Stimulated activated CD8-positive, alpha-beta memory T cell treated with anti-CD3 and anti-CD28 coated beads, Interleukin-12 subunit alpha, Interleukin-12 subunit beta, amount 100 ng/mL, for 24 hours (primary cell): Measurements from ENCODE around the gene RNF6.
A peak's percentile ranks its signal among the peaks of the same experiment; 100 is the strongest.
"Not testable (repeated sequence)": the region's sequence is repeated elsewhere in the genome, so short reads cannot be mapped to it uniquely, and the experiment has no call there.

Experiments used
- DNase-seq: peaks from one replicate; pipeline ENCODE4 v3.0.0-alpha.2; 2020; ENCODE audit errors: extremely low read depth

RNF6 gene

DNA sequence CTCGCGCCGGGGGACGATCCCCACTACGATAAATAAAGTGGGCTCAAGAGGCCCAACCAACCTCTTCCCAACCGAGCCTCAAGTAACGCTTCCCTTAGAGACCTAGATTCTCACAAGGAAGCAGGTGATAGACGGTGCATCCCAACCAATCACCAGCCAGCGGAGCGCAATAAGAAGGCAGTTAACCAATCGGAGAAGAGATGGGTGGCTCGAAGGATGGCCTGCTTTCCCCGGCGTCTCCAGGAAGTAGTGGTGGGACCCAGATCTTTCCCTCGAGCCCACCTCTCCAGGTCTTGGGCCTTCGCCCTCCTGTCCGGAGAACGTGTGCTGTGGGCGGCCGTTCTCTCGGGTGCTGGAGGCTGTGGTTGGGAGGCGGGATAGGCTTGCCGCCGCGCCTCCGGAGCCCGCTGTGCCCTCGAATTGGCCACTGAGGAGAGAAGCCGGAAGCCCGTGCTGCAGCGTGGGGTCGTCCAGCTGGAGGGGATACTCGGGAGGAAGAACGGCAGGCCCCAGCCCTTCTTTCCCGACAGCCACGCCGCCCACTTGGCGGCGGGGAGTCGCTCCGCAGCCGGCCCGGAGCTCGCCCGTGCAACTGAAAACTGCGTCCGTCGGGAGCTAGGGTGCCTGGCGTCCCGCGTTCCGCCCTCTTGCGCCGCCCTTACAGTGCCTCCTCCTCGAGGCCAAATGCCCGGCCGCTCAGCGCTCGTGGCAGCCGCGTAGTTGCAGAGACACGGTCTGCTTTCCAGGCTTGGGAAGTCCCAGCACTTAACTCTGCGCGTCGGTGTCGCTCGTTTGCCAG lies at the start of gene RNF6:
RNF6 (minus strand) TSS at position 594 of the 799 bp plus-strand sequence. CDS start 2,665 bp downstream, outside the sequence.
- peak; percentile 63 for DNase-seq

DNA sequence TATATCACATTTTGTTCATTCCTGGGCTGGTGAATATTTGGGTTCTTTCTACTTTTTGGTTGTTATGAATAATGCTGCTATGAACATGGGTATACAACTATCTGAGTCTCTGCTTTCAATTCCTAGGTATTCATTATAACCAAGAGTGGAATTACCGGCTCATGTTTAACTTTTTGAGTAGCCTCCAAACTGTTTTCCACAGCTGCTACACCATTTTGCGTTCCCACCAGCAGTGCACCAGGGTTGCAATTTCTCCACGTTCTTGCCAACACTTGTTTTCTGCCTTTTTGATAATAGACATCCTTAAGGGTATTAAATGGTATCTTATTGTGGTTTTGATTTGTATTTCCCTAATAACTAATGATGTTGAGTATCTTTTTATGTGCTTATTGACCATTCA lies 48.6 kb upstream of the RNF6 start:
- DNase-seq: no peak

- no peak for DNase-seq
Measured at GRCh38 chr13:26266311-26266710, 44.2 kb upstream of the RNF6 start.

- no peak for DNase-seq
Measured at GRCh38 chr13:26262156-26262555, 40.0 kb upstream of the RNF6 start.

DNA sequence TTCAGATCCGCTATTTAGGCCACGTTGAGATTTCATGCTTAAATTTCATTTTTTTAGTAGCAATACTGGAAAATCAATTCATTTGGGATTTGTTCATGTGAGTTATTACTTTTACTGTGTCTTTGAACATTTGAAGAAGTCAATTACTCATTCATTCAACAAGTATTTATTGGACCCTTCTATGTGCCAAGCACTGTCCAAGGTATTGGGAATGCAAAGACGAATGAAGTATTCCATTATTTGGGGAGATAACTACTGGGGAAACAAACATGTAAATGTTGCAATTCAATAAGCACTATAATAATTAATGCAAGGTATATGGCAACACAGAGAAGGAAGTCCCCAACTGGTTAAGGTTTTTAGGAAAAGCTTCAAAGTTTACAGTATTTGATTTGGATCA lies 37.5 kb upstream of the RNF6 start:
- no peak for DNase-seq

DNA sequence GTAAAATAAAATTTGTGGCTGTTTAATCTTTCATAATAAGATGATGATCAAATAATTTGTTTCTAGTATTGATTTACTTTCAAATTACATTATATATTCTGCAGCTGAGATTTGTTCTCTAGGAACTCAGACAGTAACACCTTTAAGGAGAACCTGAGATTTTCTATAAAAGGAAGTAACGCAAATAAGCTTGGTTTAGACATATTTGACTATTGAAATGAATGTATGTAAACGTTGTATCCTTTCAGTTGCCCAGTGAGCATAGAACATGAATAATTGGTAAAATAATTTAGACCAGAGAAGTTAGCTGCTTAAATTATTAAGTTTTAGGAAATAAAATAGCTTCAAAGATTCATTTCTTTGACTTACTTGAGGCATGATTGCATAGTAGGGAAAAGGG lies 34.9 kb upstream of the RNF6 start:
- no peak for DNase-seq

GRCh38 chr13:26255691-26256277 lies 33.7 kb upstream of the RNF6 start:
- DNase-seq: no peak

DNA sequence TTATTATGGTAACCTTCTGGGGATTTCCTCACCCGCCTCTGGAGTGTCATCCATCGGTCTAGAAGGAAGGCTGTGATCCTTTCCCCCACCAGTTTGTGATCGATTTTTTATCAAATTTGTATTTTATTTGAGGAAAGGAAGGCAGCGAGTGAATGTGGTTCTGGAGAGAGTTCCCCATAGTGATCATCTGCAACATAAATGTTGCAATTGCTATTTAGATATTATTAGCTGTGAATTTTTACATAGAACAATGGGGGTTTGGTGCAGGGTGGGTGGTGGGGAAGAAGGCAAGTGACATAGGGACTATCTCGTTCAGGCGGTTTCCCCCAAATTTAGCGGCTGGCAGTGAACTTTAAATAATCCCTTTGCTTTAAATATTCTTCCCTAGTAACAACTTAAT lies 33.0 kb upstream of the RNF6 start:
- DNase-seq: no peak

DNA sequence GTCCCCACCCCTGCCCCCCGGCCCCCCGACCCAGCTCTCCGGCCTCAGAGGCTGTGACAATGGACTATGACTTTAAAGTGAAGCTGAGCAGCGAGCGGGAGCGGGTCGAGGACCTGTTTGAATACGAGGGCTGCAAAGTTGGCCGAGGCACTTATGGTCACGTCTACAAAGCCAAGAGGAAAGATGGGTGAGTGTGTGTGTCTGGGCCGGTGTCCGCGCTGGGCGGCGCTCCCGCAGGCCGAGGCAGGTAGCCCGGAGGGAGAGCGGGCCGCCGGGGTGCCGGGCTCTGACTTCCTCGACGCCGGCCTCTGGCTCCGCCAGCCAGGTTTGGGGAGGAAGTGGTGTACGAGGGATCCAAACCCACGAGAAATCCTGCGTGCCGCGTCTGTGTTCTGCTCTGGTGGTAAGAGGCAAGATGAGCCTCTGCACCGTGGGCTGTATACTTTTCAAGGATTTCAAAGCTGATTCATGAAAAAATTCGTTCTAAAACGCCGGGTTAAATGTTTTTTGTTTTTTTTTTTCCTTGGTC lies 32.5 kb upstream of the RNF6 start:
- peak; percentile 8 for DNase-seq

GRCh38 chr13:26253787-26254582 lies 31.9 kb upstream of the RNF6 start, which contains the start of gene CDK8:
Gene CDK8 (plus strand): TSS chr13:26254129. CDS start chr13:26254642, 513 bp downstream.
- peak; percentile 76 for DNase-seq

GRCh38 chr13:26253262-26253786 lies 31.2 kb upstream of the RNF6 start:
- no peak for DNase-seq

DNA sequence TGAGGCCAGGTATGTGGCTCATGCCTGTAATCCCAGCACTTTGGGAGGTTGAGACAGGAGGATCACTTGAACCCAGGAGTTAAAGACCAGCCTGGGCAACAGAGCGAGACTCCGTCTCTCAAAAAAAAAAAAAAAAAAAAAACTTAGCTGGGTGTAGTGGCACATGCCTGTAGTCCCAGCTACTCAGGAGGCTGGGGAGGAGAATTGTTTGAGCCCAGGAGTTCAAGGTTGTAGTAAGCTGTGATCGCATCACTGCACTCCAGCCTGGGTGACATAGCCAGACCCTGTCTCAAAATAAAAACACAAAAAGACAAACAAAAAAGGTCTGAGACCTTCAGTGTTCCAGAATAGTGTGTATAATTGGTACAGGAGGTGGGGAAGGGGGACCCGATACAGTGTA lies 29.9 kb upstream of the RNF6 start:
- not testable (repeated sequence) for DNase-seq

GRCh38 chr13:26249551-26249950 lies 27.4 kb upstream of the RNF6 start:
- DNase-seq: no peak

- no peak for DNase-seq
Measured at GRCh38 chr13:26247608-26248007, 25.5 kb upstream of the RNF6 start.

DNA sequence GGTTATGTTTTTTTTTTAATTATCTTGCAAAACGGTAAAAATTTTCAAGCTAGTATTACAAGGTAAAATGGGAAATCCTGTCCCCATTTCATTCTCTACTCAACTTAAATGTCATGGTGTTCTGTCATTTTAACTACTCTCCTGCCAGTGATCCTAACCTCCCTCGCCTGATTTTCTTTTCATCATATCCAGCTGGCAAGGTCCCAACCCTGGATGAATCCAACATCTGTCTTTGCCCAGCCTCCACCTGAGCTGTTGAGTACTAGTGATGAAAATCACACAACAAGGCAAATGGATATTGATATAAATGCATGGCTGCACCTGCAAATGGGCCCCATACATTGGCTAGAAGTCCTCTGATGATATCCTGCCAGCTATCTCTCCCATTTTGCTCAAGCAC lies 24.9 kb upstream of the RNF6 start:
- no peak for DNase-seq

- DNase-seq: no peak
Measured at GRCh38 chr13:26246154-26246553, 24.0 kb upstream of the RNF6 start.

DNA sequence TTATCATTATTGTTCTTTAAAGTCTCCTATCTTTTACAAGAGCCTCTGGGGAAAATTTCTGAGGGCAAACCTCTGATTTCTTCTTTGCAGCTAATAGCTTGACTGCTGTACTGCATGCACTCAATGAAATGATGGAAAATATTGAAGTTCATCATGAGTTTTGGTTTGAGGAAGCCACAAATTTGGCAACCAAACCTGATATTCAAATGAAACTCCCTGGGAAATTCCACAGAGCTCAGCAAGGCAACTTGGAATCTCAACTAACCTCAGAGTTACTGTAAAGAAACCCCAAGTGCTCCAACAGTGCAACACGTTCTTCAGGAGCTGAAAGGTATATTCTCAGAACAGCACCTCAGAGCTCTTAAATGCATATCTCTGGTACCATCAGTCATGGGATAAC lies 14.2 kb upstream of the RNF6 start:
- no peak for DNase-seq

DNA sequence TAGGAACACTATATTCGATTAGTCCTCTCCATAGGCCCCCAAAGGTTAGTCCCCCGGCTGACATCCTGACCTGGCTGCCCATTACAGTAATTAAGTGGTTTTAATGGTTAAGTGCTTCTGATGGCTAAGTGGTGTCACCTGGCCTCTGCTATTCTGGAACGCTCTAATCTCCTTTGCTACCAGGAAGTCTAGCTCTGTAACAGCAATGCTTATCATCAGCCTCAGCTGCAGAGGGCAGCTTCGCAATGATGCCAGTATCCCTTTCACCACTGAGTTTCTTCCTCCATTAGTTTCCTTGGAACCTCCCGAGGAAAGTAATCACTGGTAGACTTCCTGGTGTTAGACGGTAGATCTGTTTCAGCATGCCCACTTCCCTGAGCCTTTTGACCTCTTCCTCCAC lies 8.6 kb upstream of the RNF6 start:
- DNase-seq: no peak

GRCh38 chr13:26229080-26229615 lies 7.0 kb upstream of the RNF6 start:
- no peak for DNase-seq

DNA sequence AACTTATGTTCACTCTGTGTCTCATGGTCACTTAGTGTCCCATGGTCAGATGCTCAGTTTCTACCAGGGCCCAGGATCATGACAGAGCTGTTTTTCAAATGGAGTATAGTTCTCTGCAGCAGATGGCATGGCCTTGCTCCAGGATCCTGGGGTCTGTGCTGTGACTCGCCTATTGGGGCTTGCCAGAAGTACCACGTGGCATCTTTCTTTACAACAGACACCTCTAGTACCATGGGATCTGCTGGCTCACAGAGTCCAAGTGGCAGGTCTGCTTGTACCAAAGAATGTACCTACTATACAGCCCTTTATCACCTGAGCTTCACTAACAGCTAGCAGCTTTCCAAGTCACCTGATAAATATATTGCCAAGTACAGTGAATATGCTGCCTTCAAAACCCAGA lies 6.0 kb upstream of the RNF6 start:
- DNase-seq: no peak

- DNase-seq: no peak
Measured at GRCh38 chr13:26227166-26227971, 5.3 kb upstream of the RNF6 start.
